HG03469 (cell line): ENCODE results near the gene TSPEAR.
"Not testable (repeated sequence)": the region's sequence is repeated elsewhere in the genome, so short reads cannot be mapped to it uniquely, and the experiment has no call there.

Source experiments
- ATAC-seq: cut with Tn5 transposase; IDR thresholded peaks from one replicate; pipeline ENCODE4 v1.9.1; 2021; ENCODE audit warnings: mild to moderate bottlenecking, moderate library complexity, moderate number of reproducible peaks; ENCODE audit not compliant: unreplicated experiment

Gene TSPEAR

GRCh38 chr21:44593598-44594405 is 117.6 kb downstream of the TSPEAR start:
- no peak for ATAC-seq

GRCh38 chr21:44592446-44593311 is 118.7 kb downstream of the TSPEAR start, which contains the start of gene KRTAP10-6:
Gene KRTAP10-6 (minus strand): TSS chr21:44592505. CDS start chr21:44592484, 21 bp downstream.
- no peak for ATAC-seq

GRCh38 chr21:44591801-44592130 is 119.6 kb downstream of the TSPEAR start:
- ATAC-seq = not testable (repeated sequence)

- ATAC-seq = not testable (repeated sequence)
Measured at GRCh38 chr21:44590897-44591800, 120.2 kb downstream of the TSPEAR start.

GRCh38 chr21:44590311-44590721 is 121.1 kb downstream of the TSPEAR start:
- ATAC-seq = no peak

- no peak for ATAC-seq
Measured at GRCh38 chr21:44589586-44590305, 121.6 kb downstream of the TSPEAR start.

GRCh38 chr21:44589094-44589493 is 122.3 kb downstream of the TSPEAR start:
- no peak for ATAC-seq

GRCh38 chr21:44585892-44586291 is 125.5 kb downstream of the TSPEAR start:
- ATAC-seq = no peak

GRCh38 chr21:44583800-44584147 is 127.6 kb downstream of the TSPEAR start:
- no peak for ATAC-seq

GRCh38 chr21:44583089-44583799 is 128.1 kb downstream of the TSPEAR start:
- ATAC-seq = no peak

GRCh38 chr21:44582055-44582454 is 129.3 kb downstream of the TSPEAR start:
- ATAC-seq = no peak

GRCh38 chr21:44581158-44581557 is 130.2 kb downstream of the TSPEAR start:
- ATAC-seq = no peak

GRCh38 chr21:44580231-44580821 is 131.0 kb downstream of the TSPEAR start, which contains the start of gene KRTAP10-5:
Gene KRTAP10-5 (minus strand): TSS chr21:44580604. CDS start chr21:44580578, 26 bp downstream.
- not testable (repeated sequence) for ATAC-seq

GRCh38 chr21:44579833-44580144 is 131.6 kb downstream of the TSPEAR start:
- no peak for ATAC-seq

GRCh38 chr21:44579056-44579832 is 132.1 kb downstream of the TSPEAR start:
- no peak for ATAC-seq

- ATAC-seq = no peak
Measured at GRCh38 chr21:44578371-44579055, 132.9 kb downstream of the TSPEAR start.

- no peak for ATAC-seq
Measured at GRCh38 chr21:44576025-44576420, 135.3 kb downstream of the TSPEAR start.
